ENCODE results near the gene MATN3. TPM values are rescaled to one million over a fixed set of nuclear protein-coding genes. Genes with fewer than 3 reads are reported as not detected.

MATN3 gene
- total RNA-seq, 1 experiment from 2014 or later: 1.0 TPM

GRCh38 chr2:20027705-20028434 is 15.4 kb upstream of the MATN3 start:
- Histone ChIP-seq H3K36me3 (ENCODE audit: low read depth) (peaks cover 42% of the 10 kb centered on the region), H3K4me1 (replicated peaks; ENCODE audit: insufficient read depth) (no peaks in the 10 kb centered on the region), H3K9me2 (ENCODE audit: insufficient read depth) (no peaks in the 10 kb centered on the region), H4K20me1 (ENCODE audit: insufficient read depth) (no peaks in the 10 kb centered on the region), H3K4me2 (no peak overlapping the region), H3K4me3 (no peak overlapping the region), H3K9me3 (ENCODE audit: insufficient read depth, low read depth) (no peaks in the 10 kb centered on the region), H3F3A (ENCODE audit: insufficient read depth, low read depth) (no peaks in the 10 kb centered on the region; the same call in 1 of the 2 replicates), H3K27ac (no peak overlapping the region), H3K27me3 (ENCODE audit: insufficient read depth, low read depth) (no peaks in the 10 kb centered on the region), H3K79me2 (ENCODE audit: low read depth) (no peaks in the 10 kb centered on the region), H2AFZ (no peak overlapping the region)
- CTCF ChIA-PET: interaction anchor here (1.0 kb wide), 1 partner anchor 12 kb away, joined by 3 read pairs; no protein-coding TSS in a partner anchor
- DNase-seq: no peak
- no TSS peak for BruUV-seq (replicated peaks)
- TF ChIP-seq EZH2 (IDR thresholded peaks at IDR 0.05; ENCODE audit: low read depth): no peak
- TF ChIP-seq CTCF (conservative IDR thresholded peaks at IDR 0.05): no peak
- POLR2A ChIA-PET (ENCODE audit: unreplicated experiment): no interaction called here
- intact Hi-C loops (cut with micrococcal nuclease; ENCODE audit: unreplicated experiment): no loop called here

GRCh38 chr2:20027260-20027677 is 14.8 kb upstream of the MATN3 start:
- no peaks in the 10 kb centered on the region for H3K9me2 ChIP-seq (ENCODE audit: insufficient read depth)
- H3K27me3 ChIP-seq (ENCODE audit: insufficient read depth, low read depth): no peaks in the 10 kb centered on the region
- H3K4me1 ChIP-seq (replicated peaks; ENCODE audit: insufficient read depth): no peaks in the 10 kb centered on the region
- no peak overlapping the region for H3K27ac ChIP-seq
- no peaks in the 10 kb centered on the region for H4K20me1 ChIP-seq (ENCODE audit: insufficient read depth)
- BruUV-seq (replicated peaks): no TSS peak
- DNase-seq: no peak
- no peak overlapping the region for H2AFZ ChIP-seq
- CTCF ChIA-PET: interaction anchor here (1.0 kb wide), 1 partner anchor 12 kb away, joined by 3 read pairs; no protein-coding TSS in a partner anchor
- no peaks in the 10 kb centered on the region for H3K79me2 ChIP-seq (ENCODE audit: low read depth)
- TF ChIP-seq CTCF (conservative IDR thresholded peaks at IDR 0.05) (no peak), EZH2 (IDR thresholded peaks at IDR 0.05; ENCODE audit: low read depth) (no peak)
- H3K4me2 ChIP-seq: no peak overlapping the region
- no peak overlapping the region for H3K4me3 ChIP-seq
- H3F3A ChIP-seq (ENCODE audit: insufficient read depth, low read depth): no peaks in the 10 kb centered on the region; the same call in 1 of the 2 replicates
- H3K9me3 ChIP-seq (ENCODE audit: insufficient read depth, low read depth): peaks cover under 1% of the 10 kb centered on the region; the same call in 1 of the 2 replicates
- H3K36me3 ChIP-seq (ENCODE audit: low read depth): peaks cover 36% of the 10 kb centered on the region
- POLR2A ChIA-PET (ENCODE audit: unreplicated experiment): no interaction called here
- intact Hi-C loops (cut with micrococcal nuclease; ENCODE audit: unreplicated experiment): no loop called here

- POLR2A ChIA-PET (ENCODE audit: unreplicated experiment): no interaction called here
- CTCF ChIA-PET: no interaction called here
- peak in 1 of 2 experiments; percentile 43 for DNase-seq
- Histone ChIP-seq H3F3A (ENCODE audit: insufficient read depth, low read depth) (no peaks in the 10 kb centered on the region; the same call in 1 of the 2 replicates), H3K4me2 (no peak overlapping the region), H3K9me3 (ENCODE audit: insufficient read depth, low read depth) (peaks cover 14% of the 10 kb centered on the region; the same call in 1 of the 2 replicates), H3K27ac (no peak overlapping the region), H3K36me3 (ENCODE audit: low read depth) (peaks cover 18% of the 10 kb centered on the region), H3K27me3 (ENCODE audit: insufficient read depth, low read depth) (no peaks in the 10 kb centered on the region), H2AFZ (no peak overlapping the region), H4K20me1 (ENCODE audit: insufficient read depth) (no peaks in the 10 kb centered on the region), H3K9me2 (ENCODE audit: insufficient read depth) (no peaks in the 10 kb centered on the region), H3K79me2 (ENCODE audit: low read depth) (no peaks in the 10 kb centered on the region), H3K4me1 (replicated peaks; ENCODE audit: insufficient read depth) (no peaks in the 10 kb centered on the region), H3K4me3 (no peak overlapping the region)
- intact Hi-C loops (cut with micrococcal nuclease; ENCODE audit: unreplicated experiment): no loop called here
- TF ChIP-seq EZH2 (IDR thresholded peaks at IDR 0.05; ENCODE audit: low read depth) (no peak), CTCF (conservative IDR thresholded peaks at IDR 0.05) (no peak)
- no TSS peak for BruUV-seq (replicated peaks)
These were observed 12.8 kb upstream of the MATN3 start for GRCh38 chr2:20025065-20025786.
